H9 (cell line): ENCODE measurements around the gene CFAP299. TPM values are rescaled to one million over a fixed set of nuclear protein-coding genes. Genes with fewer than 3 reads are reported as not detected.

Experiments
- DNase-seq: peaks from one replicate; pipeline ENCODE4 v3.0.0-alpha.2; 2017
- H2AFZ ChIP-seq: one replicate; pipeline ENCODE4 v1.6.1; 2013; ENCODE audit warnings: mild to moderate bottlenecking, low read length, control low read depth, moderate library complexity
- H2AK5ac ChIP-seq: 2 replicates; pipeline ENCODE4 v1.6.1; 2013; ENCODE audit warnings: low read length, control low read depth, mixed read lengths; ENCODE audit not compliant: insufficient read length
- H2BK120ac ChIP-seq: one replicate; pipeline ENCODE4 v1.6.1; 2013; ENCODE audit warnings: low read depth, mild to moderate bottlenecking, low read length, control low read depth, inconsistent platforms; ENCODE audit not compliant: poor library complexity, severe bottlenecking
- H2BK12ac ChIP-seq: 2 replicates; pipeline ENCODE4 v1.6.1; 2013; ENCODE audit warnings: low read length, control low read depth, mixed read lengths, low read depth; ENCODE audit not compliant: insufficient read length
- H2BK15ac ChIP-seq: 2 replicates; pipeline ENCODE4 v1.6.1; 2013; ENCODE audit warnings: low read depth, low read length, control low read depth
- H2BK20ac ChIP-seq: one replicate; pipeline ENCODE4 v1.6.1; 2013; ENCODE audit warnings: low read depth, mild to moderate bottlenecking, low read length, control low read depth, inconsistent platforms; ENCODE audit not compliant: poor library complexity, severe bottlenecking
- H2BK5ac ChIP-seq: 2 replicates; pipeline ENCODE4 v1.6.1; 2013; ENCODE audit warnings: low read length, control low read depth, mixed read lengths; ENCODE audit not compliant: insufficient read length
- H3K14ac ChIP-seq: 2 replicates; pipeline ENCODE4 v1.6.1; 2013; ENCODE audit warnings: low read length, control low read depth; ENCODE audit not compliant: insufficient read depth
- H3K18ac ChIP-seq: 2 replicates; pipeline ENCODE4 v1.6.1; 2013; ENCODE audit warnings: low read depth, mild to moderate bottlenecking, mixed read lengths, low read length, control low read depth; ENCODE audit not compliant: insufficient read length
- H3K23ac ChIP-seq: 2 replicates; pipeline ENCODE4 v1.6.1; 2013; ENCODE audit warnings: low read length, control low read depth, mixed read lengths, low read depth; ENCODE audit not compliant: insufficient read length
- H3K23me2 ChIP-seq: 2 replicates; pipeline ENCODE4 v1.6.1; 2013; ENCODE audit warnings: low read depth, mild to moderate bottlenecking, mixed read lengths, low read length, control low read depth; ENCODE audit not compliant: insufficient read length, poor library complexity, severe bottlenecking
- H3K27ac ChIP-seq: 2 replicates; pipeline ENCODE4 v1.5.1; 2013; ENCODE audit warnings: low read length, control low read depth, mixed read lengths, low read depth; ENCODE audit not compliant: insufficient read length
- H3K27me3 ChIP-seq: 2 replicates; pipeline ENCODE4 v1.6.1; 2013; ENCODE audit warnings: low read length, control low read depth, inconsistent platforms; ENCODE audit not compliant: insufficient read depth
- H3K4ac ChIP-seq: 2 replicates; pipeline ENCODE4 v1.6.1; 2013; ENCODE audit warnings: low read depth, mild to moderate bottlenecking, control low read depth, inconsistent platforms, low read length, moderate library complexity
- H3K4me1 ChIP-seq: 2 replicates; pipeline ENCODE4 v1.6.1; 2013; ENCODE audit warnings: low read length, control low read depth, inconsistent platforms; ENCODE audit not compliant: insufficient read depth
- H3K4me2 ChIP-seq: 2 replicates; pipeline ENCODE4 v1.6.1; 2013; ENCODE audit warnings: low read length, control low read depth, mixed read lengths; ENCODE audit not compliant: insufficient read length, insufficient read depth
- H3K56ac ChIP-seq: 2 replicates; pipeline ENCODE4 v1.6.1; 2013; ENCODE audit warnings: low read depth, mild to moderate bottlenecking, mixed read lengths, low read length, control low read depth; ENCODE audit not compliant: insufficient read length
- H3K79me1 ChIP-seq: 2 replicates; pipeline ENCODE4 v1.6.1; 2013; ENCODE audit warnings: low read depth, mild to moderate bottlenecking, moderate library complexity, low read length, control low read depth, inconsistent platforms; ENCODE audit not compliant: insufficient read depth, poor library complexity, severe bottlenecking
- H3K79me2 ChIP-seq: 2 replicates; pipeline ENCODE4 v1.6.1; 2013; ENCODE audit warnings: low read length, control low read depth, inconsistent platforms; ENCODE audit not compliant: insufficient read depth
- H3K9ac ChIP-seq: 2 replicates; pipeline ENCODE4 v1.6.1; 2013; ENCODE audit warnings: low read length, control low read depth, mixed read lengths; ENCODE audit not compliant: insufficient read length; ENCODE audit errors: extremely low read depth
- H3K9me3 ChIP-seq: one replicate; pipeline ENCODE4 v1.6.1; 2013; ENCODE audit warnings: low read depth, low read length, inconsistent platforms; ENCODE audit not compliant: control insufficient read depth
- H3T11ph ChIP-seq: one replicate; pipeline ENCODE4 v1.6.1; 2013; ENCODE audit warnings: mild to moderate bottlenecking, low read length, control low read depth, inconsistent platforms
- H4K20me1 ChIP-seq: one replicate; pipeline ENCODE4 v1.6.1; 2013; ENCODE audit not compliant: control insufficient read depth, insufficient read length, insufficient read depth
- H4K5ac ChIP-seq: 2 replicates; pipeline ENCODE4 v1.6.1; 2013; ENCODE audit warnings: low read depth, mild to moderate bottlenecking, mixed read lengths, low read length, control low read depth; ENCODE audit not compliant: insufficient read length
- H4K8ac ChIP-seq: replicated peaks from 2 replicates; pipeline ENCODE4 v1.6.1; 2013; ENCODE audit warnings: low read length, control low read depth, mixed read lengths, low read depth; ENCODE audit not compliant: insufficient read length
- H4K91ac ChIP-seq: 2 replicates; pipeline ENCODE4 v1.6.1; 2013; ENCODE audit warnings: low read depth, mild to moderate bottlenecking, moderate library complexity, mixed read lengths, low read length, control low read depth; ENCODE audit not compliant: insufficient read length
- H3K27ac Mint-ChIP-seq, 3 experiments: 2 replicates in 2 of 3; 3 replicates in 1 of 3; pipeline ENCODE4 v1.8.0; 2020 to 2021; ENCODE audit warnings: mixed read lengths in 3 of 3, mild to moderate bottlenecking in 1 of 3, moderate library complexity in 1 of 3
- H3K27me3 Mint-ChIP-seq: 2 replicates; pipeline ENCODE4 v1.8.0; 2021; ENCODE audit warnings: low read depth, mild to moderate bottlenecking, moderate library complexity, mixed read lengths
- H3K36me3 Mint-ChIP-seq, 3 experiments: 2 replicates in 2 of 3; 3 replicates in 1 of 3; pipeline ENCODE4 v1.8.0; 2020 to 2021; ENCODE audit warnings: low read depth in 3 of 3, mixed read lengths in 3 of 3; ENCODE audit not compliant: insufficient read depth in 1 of 3
- H3K4me1 Mint-ChIP-seq, 2 experiments: 2 replicates each; pipeline ENCODE4 v1.8.0; 2020; ENCODE audit warnings: mixed read lengths in 2 of 2
- H3K4me3 Mint-ChIP-seq, 2 experiments: 2 replicates in 1 of 2; 3 replicates in 1 of 2; pipeline ENCODE4 v1.8.0; 2020 to 2021; ENCODE audit warnings: mild to moderate bottlenecking in 2 of 2, mixed read lengths in 2 of 2, moderate library complexity in 1 of 2
- H3K9me3 Mint-ChIP-seq, 2 experiments: 2 replicates in 1 of 2; 3 replicates in 1 of 2; pipeline ENCODE4 v1.8.0; 2020; ENCODE audit warnings: mild to moderate bottlenecking in 2 of 2, mixed read lengths in 2 of 2, moderate library complexity in 1 of 2
- CTCF ChIP-seq: fragments of 200-600 bp; sonication (generic); conservative IDR thresholded peaks from 3 replicates; pipeline ENCODE4 v1.8.0; 2021; ENCODE audit warnings: antibody characterized with exemption, mild to moderate bottlenecking
- WGBS: extraction: QIAGEN DNeasy Blood & Tissue Kit; methylation state at CpG from one replicate; pipeline ENCODE4 v1.1.7; 2013; ENCODE audit warnings: missing lambda C conversion rate, low lambda C conversion rate, mixed read lengths; ENCODE audit not compliant: insufficient read length; ENCODE audit errors: extremely low coverage; 5-methylcytosine and 5-hydroxymethylcytosine counted together
- total RNA-seq: library from RNA; stranded (reverse); gene quantifications from 2 replicates; pipeline ENCODE4 v1.2.1, GENCODE V29; 2021

CFAP299 gene
- total RNA-seq, 1 experiment from 2014 or later = not detected

GRCh38 chr4:80307183-80307735 lies 28.3 kb upstream of the CFAP299 start:
- H2AFZ ChIP-seq = no peak overlapping the region
- no peak overlapping the region for H3K56ac ChIP-seq
- no peak overlapping the region for H4K91ac ChIP-seq
- no peaks in the 10 kb centered on the region for H4K20me1 ChIP-seq
- Mint-ChIP-seq H3K4me3 (no peak overlapping the region), H3K9me3 (peaks cover 0 to 2% of the 10 kb centered on the region in 2 experiments; a peak in 1 of 5 replicates), H3K36me3 (peaks cover 0 to 6% (median 0%) of the 10 kb centered on the region in 3 experiments; a peak in 1 of 7 replicates), H3K27ac (no peak overlapping the region), H3K27me3 (no peaks in the 10 kb centered on the region; the same call in none of the 2 replicates), H3K4me1 (peaks cover 29 to 31% of the 10 kb centered on the region in 2 experiments)
- DNase-seq = no peak
- no peak overlapping the region for H3K23ac ChIP-seq
- H4K8ac ChIP-seq = no peak overlapping the region
- no peak overlapping the region for H2BK15ac ChIP-seq
- no peaks in the 10 kb centered on the region for H3K9me3 ChIP-seq
- no peak overlapping the region for H2AK5ac ChIP-seq
- H4K5ac ChIP-seq = no peak overlapping the region
- H3K18ac ChIP-seq = no peak overlapping the region
- no peak overlapping the region for H3K14ac ChIP-seq
- H2BK20ac ChIP-seq = no peak overlapping the region
- no peak overlapping the region for H2BK120ac ChIP-seq
- no peak overlapping the region for H3K9ac ChIP-seq
- no CpG with 5 or more reads among the region's 1 CpG for WGBS
- H3K79me1 ChIP-seq = no peaks in the 10 kb centered on the region
- no peak overlapping the region for H3K27ac ChIP-seq
- H3T11ph ChIP-seq = no peak overlapping the region
- H3K4me2 ChIP-seq = no peak overlapping the region
- H2BK12ac ChIP-seq = no peak overlapping the region
- no peak overlapping the region for H3K4ac ChIP-seq
- H3K79me2 ChIP-seq = no peaks in the 10 kb centered on the region
- no peak overlapping the region for H2BK5ac ChIP-seq
- TF ChIP-seq CTCF = no peak
- no peaks in the 10 kb centered on the region for H3K23me2 ChIP-seq
- no peaks in the 10 kb centered on the region for H3K27me3 ChIP-seq
- H3K4me1 ChIP-seq = peaks cover 2% of the 10 kb centered on the region; the same call in 1 of the 2 replicates
